Measurements from ENCODE around the gene PPP5C. TPM values are rescaled to one million over a fixed set of nuclear protein-coding genes. Genes with fewer than 3 reads are reported as not detected.

PPP5C gene
- total RNA-seq, 1 experiment from 2014 or later: 102 TPM

GRCh38 chr19:46409191-46409590, 62.3 kb downstream of the PPP5C start:
- ATAC-seq (no peak), DNase-seq (ENCODE audit: low read depth, low spot score) (no peak)
- Histone ChIP-seq H3K9me3 (ENCODE audit: control insufficient read depth in 1 of 2, insufficient read depth in 1 of 2, low read depth in 1 of 2, low read length in 2 of 2) (no peaks in the 10 kb centered on the region), H3K4me2 (ENCODE audit: low read length) (no peak overlapping the region), H3K27ac (ENCODE audit: low read depth, low read length) (no peak overlapping the region), H3K4me3 (replicated peaks in 1 of 2; ENCODE audit: low read depth in 1 of 2, low read length in 2 of 2) (no peak overlapping the region), H3K9ac (ENCODE audit: low read length) (no peak overlapping the region), H3K27me3 (ENCODE audit: insufficient read depth, low read length) (no peaks in the 10 kb centered on the region), H3K4me1 (ENCODE audit: control insufficient read depth in 1 of 2, insufficient read depth in 2 of 2, low read length in 2 of 2) (no peaks in the 10 kb centered on the region), H3K79me2 (ENCODE audit: insufficient read depth, low read length) (no peaks in the 10 kb centered on the region), H3K9me2 (ENCODE audit: insufficient read depth) (no peaks in the 10 kb centered on the region), H2AFZ (ENCODE audit: low read depth, low read length, poor library complexity, severe bottlenecking) (no peak overlapping the region), H3K36me3 (ENCODE audit: control insufficient read depth in 1 of 2, insufficient read depth in 2 of 2, low read length in 2 of 2) (no peaks in the 10 kb centered on the region), H4K20me1 (ENCODE audit: insufficient read depth) (no peaks in the 10 kb centered on the region)
- CTCF ChIA-PET: no interaction called here
- POLR2A ChIA-PET: no interaction called here
- RAD21 ChIA-PET (ENCODE audit: low non-redundant PET in 1 of 2, low total read pairs in 2 of 2, uncharacterized antibody in 2 of 2, unreplicated experiment in 2 of 2): no interaction called here
- BruUV-seq (replicated peaks): no TSS peak
- intact Hi-C loops (cut with micrococcal nuclease): no loop called here
- TF ChIP-seq ZNF274 (IDR thresholded peaks at IDR 0.05; ENCODE audit: low read depth, low read length) (no peak), EGR1 (IDR thresholded peaks at IDR 0.05; ENCODE audit: low read depth) (no peak), ZFX (IDR thresholded peaks at IDR 0.05) (no peak), SP1 (IDR thresholded peaks at IDR 0.05; ENCODE audit: low read depth) (no peak), CEBPB (IDR thresholded peaks at IDR 0.05; ENCODE audit: low read depth) (no peak), EZH2 (IDR thresholded peaks at IDR 0.05) (no peak), SIN3A (IDR thresholded peaks at IDR 0.05; ENCODE audit: low read depth) (no peak), FOSL1 (IDR thresholded peaks at IDR 0.05; ENCODE audit: low read depth) (no peak), POLR2AphosphoS5 (IDR thresholded peaks at IDR 0.05; ENCODE audit: low read depth, low read length) (no peak), CBX3 (IDR thresholded peaks at IDR 0.05; ENCODE audit: low read depth) (no peak), EZH2phosphoT487 (IDR thresholded peaks at IDR 0.05; ENCODE audit: borderline replicate concordance) (no peak), MAX (IDR thresholded peaks at IDR 0.05) (no peak), POLR2A (IDR thresholded peaks at IDR 0.05; ENCODE audit: borderline replicate concordance, extremely low read depth, insufficient read depth, insufficient read length) (no peak), YY1 (IDR thresholded peaks at IDR 0.05; ENCODE audit: extremely low read depth, insufficient replicate concordance, low read depth, low read length) (no peak), JUND (IDR thresholded peaks at IDR 0.05) (no peak), SRF (IDR thresholded peaks at IDR 0.05; ENCODE audit: low read depth) (no peak), RAD21 (IDR thresholded peaks at IDR 0.05; ENCODE audit: low read depth) (no peak), TCF7L2 (IDR thresholded peaks at IDR 0.05; ENCODE audit: borderline replicate concordance, extremely low read depth, insufficient read depth, insufficient read length) (no peak)
- TF ChIP-seq, protein P1, sequence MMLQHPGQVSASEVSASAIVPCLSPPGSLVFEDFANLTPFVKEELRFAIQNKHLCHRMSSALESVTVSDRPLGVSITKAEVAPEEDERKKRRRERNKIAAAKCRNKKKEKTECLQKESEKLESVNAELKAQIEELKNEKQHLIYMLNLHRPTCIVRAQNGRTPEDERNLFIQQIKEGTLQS (IDR thresholded peaks at IDR 0.05): no peak
- TF ChIP-seq, protein P2, sequence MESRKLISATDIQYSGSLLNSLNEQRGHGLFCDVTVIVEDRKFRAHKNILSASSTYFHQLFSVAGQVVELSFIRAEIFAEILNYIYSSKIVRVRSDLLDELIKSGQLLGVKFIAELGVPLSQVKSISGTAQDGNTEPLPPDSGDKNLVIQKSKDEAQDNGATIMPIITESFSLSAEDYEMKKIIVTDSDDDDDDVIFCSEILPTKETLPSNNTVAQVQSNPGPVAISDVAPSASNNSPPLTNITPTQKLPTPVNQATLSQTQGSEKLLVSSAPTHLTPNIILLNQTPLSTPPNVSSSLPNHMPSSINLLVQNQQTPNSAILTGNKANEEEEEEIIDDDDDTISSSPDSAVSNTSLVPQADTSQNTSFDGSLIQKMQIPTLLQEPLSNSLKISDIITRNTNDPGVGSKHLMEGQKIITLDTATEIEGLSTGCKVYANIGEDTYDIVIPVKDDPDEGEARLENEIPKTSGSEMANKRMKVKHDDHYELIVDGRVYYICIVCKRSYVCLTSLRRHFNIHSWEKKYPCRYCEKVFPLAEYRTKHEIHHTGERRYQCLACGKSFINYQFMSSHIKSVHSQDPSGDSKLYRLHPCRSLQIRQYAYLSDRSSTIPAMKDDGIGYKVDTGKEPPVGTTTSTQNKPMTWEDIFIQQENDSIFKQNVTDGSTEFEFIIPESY (IDR thresholded peaks at IDR 0.05; ENCODE audit: extremely low read depth, insufficient replicate concordance, low read length): no peak

Data from HCT116 (cell line).